Osteoblast (primary cell): ENCODE data around the gene MUC2. TPM values are rescaled to one million over a fixed set of nuclear protein-coding genes. Genes with fewer than 3 reads are reported as not detected.

ENCODE experiments used
- DNase-seq: peaks from one replicate; pipeline ENCODE4 v3.0.0; 2011; ENCODE audit warnings: low spot score, mixed read lengths; ENCODE audit not compliant: insufficient read length; ENCODE audit errors: missing footprints
- H2AFZ ChIP-seq: 2 replicates; pipeline ENCODE4 v1.6.0; 2011; ENCODE audit warnings: mild to moderate bottlenecking, low read length
- H3K27ac ChIP-seq: 2 replicates; pipeline ENCODE4 v1.5.1; 2011; ENCODE audit warnings: mild to moderate bottlenecking, low read depth, low read length, moderate library complexity
- H3K27me3 ChIP-seq: 2 replicates; pipeline ENCODE4 v1.6.0; 2012; ENCODE audit warnings: mild to moderate bottlenecking, control low read depth, inconsistent platforms, low read length, moderate library complexity; ENCODE audit not compliant: insufficient read depth
- H3K36me3 ChIP-seq: 2 replicates; pipeline ENCODE4 v1.5.1; 2011; ENCODE audit warnings: mild to moderate bottlenecking, low read length, control low read depth, moderate library complexity; ENCODE audit not compliant: insufficient read depth
- H3K4me1 ChIP-seq: 2 replicates; pipeline ENCODE4 v1.5.1; 2011; ENCODE audit warnings: mild to moderate bottlenecking, low read length, control low read depth, moderate library complexity; ENCODE audit not compliant: insufficient read depth
- H3K4me2 ChIP-seq: 2 replicates; pipeline ENCODE4 v1.6.0; 2011; ENCODE audit warnings: mild to moderate bottlenecking, low read length; ENCODE audit not compliant: insufficient read depth
- H3K4me3 ChIP-seq: fragments of 200-600 bp; sonication (generic); 3 replicates; pipeline ENCODE4 v1.5.1; 2012; ENCODE audit warnings: mild to moderate bottlenecking, low read length, inconsistent platforms; ENCODE audit not compliant: insufficient read depth
- H3K79me2 ChIP-seq: 2 replicates; pipeline ENCODE4 v1.6.0; 2012; ENCODE audit warnings: mild to moderate bottlenecking, low read length, control low read depth, inconsistent platforms; ENCODE audit not compliant: insufficient read depth
- H3K9me3 ChIP-seq: 2 replicates; pipeline ENCODE4 v1.5.1; 2011; ENCODE audit warnings: low read depth, low read length, control low read depth
- H4K20me1 ChIP-seq: 2 replicates; pipeline ENCODE4 v1.6.0; 2012; ENCODE audit warnings: mild to moderate bottlenecking, low read length, control low read depth; ENCODE audit not compliant: insufficient read depth
- total RNA-seq: library from RNA; depleted of rRNA; stranded (reverse); fragments of >200 nt; gene quantifications from 2 replicates; pipeline ENCODE4 v1.2.3, GENCODE V29; 2012
- TF ChIP-seq, protein P1 (sequence below): IDR thresholded peaks from 2 replicates; pipeline ENCODE4 v1.5.1; 2011; ENCODE audit warnings: mild to moderate bottlenecking, low read depth, low read length, moderate library complexity; ENCODE audit errors: extremely low read depth

MUC2 gene
- total RNA-seq, 1 donor = not detected

DNA sequence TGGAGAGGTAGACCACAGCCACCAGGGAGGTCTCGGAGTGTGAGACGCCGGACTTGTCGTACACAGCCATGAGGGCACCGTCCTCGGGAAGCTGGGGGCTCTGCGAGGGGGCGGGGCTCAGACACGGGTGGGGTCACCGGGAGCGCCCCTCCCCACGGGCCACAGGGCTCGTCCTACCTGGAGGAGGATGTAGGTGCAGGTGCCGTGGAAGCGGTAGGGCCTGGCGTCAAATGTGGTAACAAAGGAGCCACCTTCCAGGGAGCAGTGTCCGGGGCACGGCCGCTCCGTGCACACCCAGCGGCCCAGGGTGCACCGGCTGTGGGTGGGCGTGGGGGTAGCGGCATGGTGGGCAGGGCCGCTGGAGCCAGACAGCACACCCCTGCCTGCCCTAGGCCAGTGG, 45.6 kb upstream of the MUC2 start:
- H3K4me1 ChIP-seq = no peaks in the 10 kb centered on the region
- H3K4me3 ChIP-seq = no peak overlapping the region
- H3K27me3 ChIP-seq = no peaks in the 10 kb centered on the region
- no peak overlapping the region for H3K4me2 ChIP-seq
- no peaks in the 10 kb centered on the region for H3K36me3 ChIP-seq
- no peak overlapping the region for H3K27ac ChIP-seq
- H3K79me2 ChIP-seq = no peaks in the 10 kb centered on the region
- no peak for DNase-seq
- H3K9me3 ChIP-seq = no peaks in the 10 kb centered on the region
- TF ChIP-seq, protein P1, sequence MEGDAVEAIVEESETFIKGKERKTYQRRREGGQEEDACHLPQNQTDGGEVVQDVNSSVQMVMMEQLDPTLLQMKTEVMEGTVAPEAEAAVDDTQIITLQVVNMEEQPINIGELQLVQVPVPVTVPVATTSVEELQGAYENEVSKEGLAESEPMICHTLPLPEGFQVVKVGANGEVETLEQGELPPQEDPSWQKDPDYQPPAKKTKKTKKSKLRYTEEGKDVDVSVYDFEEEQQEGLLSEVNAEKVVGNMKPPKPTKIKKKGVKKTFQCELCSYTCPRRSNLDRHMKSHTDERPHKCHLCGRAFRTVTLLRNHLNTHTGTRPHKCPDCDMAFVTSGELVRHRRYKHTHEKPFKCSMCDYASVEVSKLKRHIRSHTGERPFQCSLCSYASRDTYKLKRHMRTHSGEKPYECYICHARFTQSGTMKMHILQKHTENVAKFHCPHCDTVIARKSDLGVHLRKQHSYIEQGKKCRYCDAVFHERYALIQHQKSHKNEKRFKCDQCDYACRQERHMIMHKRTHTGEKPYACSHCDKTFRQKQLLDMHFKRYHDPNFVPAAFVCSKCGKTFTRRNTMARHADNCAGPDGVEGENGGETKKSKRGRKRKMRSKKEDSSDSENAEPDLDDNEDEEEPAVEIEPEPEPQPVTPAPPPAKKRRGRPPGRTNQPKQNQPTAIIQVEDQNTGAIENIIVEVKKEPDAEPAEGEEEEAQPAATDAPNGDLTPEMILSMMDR = no peak
- H2AFZ ChIP-seq = no peak overlapping the region
- no peaks in the 10 kb centered on the region for H4K20me1 ChIP-seq

DNA sequence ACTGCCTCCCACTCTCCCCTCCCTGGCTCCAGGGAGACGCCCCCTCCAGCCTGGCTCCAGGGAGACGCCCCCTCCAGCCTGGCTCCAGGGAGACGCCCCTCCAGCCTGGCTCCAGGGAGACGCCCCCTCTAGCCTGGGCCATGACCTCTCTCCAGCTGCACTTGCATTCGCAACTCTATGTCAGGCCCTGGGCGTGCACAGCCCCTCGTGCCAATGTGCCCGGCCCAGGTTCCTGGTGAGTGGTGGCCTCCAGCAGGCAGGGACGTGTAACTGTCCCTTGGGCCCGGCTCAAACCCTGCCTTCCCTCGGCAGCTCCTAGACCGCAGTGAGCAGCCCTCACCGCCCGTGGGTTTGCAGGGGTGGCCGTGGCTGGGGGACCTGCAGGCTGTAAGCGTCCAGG, 45.0 kb upstream of the MUC2 start:
- DNase-seq = no peak
- Histone ChIP-seq H3K4me1 (no peaks in the 10 kb centered on the region), H3K79me2 (no peaks in the 10 kb centered on the region), H3K4me2 (no peak overlapping the region), H4K20me1 (no peaks in the 10 kb centered on the region), H3K9me3 (no peaks in the 10 kb centered on the region), H3K36me3 (no peaks in the 10 kb centered on the region), H3K27me3 (no peaks in the 10 kb centered on the region), H3K27ac (no peak overlapping the region), H2AFZ (no peak overlapping the region), H3K4me3 (no peak overlapping the region)
- TF ChIP-seq, protein P1 = no peak

DNA sequence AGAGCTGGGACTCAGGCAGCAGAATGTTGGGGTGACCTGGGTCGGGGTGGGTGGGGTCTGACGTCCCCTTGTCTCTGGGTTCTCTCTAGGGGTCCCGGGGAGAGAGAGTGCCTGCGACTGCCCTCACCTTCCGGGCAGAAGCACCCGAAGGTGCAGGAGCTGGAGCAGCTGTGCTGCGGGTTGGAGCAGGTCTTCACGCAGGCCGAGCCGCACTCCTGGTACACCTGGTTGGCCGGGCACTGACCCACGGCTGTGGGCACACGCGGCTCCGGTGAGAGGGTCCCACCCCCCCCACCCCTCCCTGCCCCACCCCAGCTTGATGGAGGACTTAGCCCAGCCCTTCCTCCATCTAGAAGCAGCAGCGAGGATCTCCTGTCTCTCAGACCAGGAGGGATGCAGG, 44.6 kb upstream of the MUC2 start:
- Histone ChIP-seq H4K20me1 (no peaks in the 10 kb centered on the region), H2AFZ (no peak overlapping the region), H3K4me1 (no peaks in the 10 kb centered on the region), H3K79me2 (no peaks in the 10 kb centered on the region), H3K9me3 (no peaks in the 10 kb centered on the region), H3K36me3 (no peaks in the 10 kb centered on the region), H3K4me2 (no peak overlapping the region), H3K4me3 (no peak overlapping the region), H3K27me3 (no peaks in the 10 kb centered on the region), H3K27ac (no peak overlapping the region)
- DNase-seq = no peak
- TF ChIP-seq, protein P1 = no peak

DNA sequence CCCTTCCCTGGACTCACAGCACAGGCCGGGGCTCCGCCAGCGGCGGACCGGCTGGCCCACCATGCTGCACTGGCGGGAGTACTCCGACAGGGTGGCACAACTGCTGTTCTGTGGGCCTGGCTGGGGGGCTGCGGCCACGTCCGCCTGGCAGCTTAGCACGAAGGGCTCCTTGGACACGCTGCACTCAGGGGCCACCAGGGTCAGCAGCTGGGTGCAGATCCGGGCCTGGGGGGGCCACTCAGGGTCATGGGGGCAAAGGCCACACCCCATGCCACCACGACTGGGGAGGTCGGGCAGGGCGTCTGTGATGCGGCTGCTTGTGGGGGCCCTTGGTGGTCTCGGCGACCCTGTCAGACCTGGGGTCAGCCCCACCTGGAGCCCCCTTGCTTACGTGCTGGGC, 44.1 kb upstream of the MUC2 start:
- TF ChIP-seq, protein P1 = no peak
- no peak overlapping the region for H3K27ac ChIP-seq
- no peaks in the 10 kb centered on the region for H3K9me3 ChIP-seq
- no peaks in the 10 kb centered on the region for H3K36me3 ChIP-seq
- DNase-seq = no peak
- no peaks in the 10 kb centered on the region for H3K79me2 ChIP-seq
- no peaks in the 10 kb centered on the region for H4K20me1 ChIP-seq
- H3K4me1 ChIP-seq = no peaks in the 10 kb centered on the region
- no peaks in the 10 kb centered on the region for H3K27me3 ChIP-seq
- no peak overlapping the region for H3K4me3 ChIP-seq
- no peak overlapping the region for H3K4me2 ChIP-seq
- H2AFZ ChIP-seq = no peak overlapping the region
